Measurements from ENCODE around the gene KLHDC4.

DNA sequence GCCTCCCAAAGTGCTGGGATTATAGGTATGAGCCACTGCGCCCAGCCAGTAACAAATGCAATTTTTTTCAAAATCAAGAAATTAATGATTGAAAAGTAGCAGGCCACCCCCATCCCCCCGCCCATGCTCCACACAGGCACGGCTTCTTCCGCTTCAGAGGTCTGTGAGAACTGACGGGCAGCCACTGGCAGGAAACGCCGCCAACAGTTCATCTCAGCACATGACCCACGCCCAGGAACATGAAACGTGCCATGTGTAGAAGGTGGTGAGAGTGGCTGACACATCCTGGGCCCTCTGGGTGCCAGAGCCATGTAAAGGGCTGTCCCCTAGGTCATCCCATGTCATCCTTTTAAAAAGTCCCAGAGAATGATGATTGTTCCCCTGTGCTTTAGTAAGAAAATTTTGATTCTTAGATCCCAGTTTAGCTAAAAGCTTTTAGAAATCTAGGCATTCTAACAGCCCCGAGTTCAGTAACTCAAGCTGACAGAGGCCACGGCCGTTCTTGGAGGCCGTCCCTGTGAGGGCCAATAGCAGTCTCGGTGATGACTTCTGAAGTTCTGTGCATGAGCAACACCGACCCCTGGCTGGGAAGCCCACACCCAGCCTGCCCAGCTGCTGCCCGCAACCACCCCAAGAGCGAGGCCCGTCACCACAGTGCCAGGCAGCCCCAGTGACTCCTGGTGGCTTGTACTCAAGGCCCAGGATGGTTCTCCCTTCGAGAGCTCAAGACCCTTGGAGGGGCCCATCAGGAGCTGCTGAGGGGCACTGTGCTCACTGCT lies 52.1 kb downstream of the KLHDC4 start:
- TF ChIP-seq, protein P1, sequence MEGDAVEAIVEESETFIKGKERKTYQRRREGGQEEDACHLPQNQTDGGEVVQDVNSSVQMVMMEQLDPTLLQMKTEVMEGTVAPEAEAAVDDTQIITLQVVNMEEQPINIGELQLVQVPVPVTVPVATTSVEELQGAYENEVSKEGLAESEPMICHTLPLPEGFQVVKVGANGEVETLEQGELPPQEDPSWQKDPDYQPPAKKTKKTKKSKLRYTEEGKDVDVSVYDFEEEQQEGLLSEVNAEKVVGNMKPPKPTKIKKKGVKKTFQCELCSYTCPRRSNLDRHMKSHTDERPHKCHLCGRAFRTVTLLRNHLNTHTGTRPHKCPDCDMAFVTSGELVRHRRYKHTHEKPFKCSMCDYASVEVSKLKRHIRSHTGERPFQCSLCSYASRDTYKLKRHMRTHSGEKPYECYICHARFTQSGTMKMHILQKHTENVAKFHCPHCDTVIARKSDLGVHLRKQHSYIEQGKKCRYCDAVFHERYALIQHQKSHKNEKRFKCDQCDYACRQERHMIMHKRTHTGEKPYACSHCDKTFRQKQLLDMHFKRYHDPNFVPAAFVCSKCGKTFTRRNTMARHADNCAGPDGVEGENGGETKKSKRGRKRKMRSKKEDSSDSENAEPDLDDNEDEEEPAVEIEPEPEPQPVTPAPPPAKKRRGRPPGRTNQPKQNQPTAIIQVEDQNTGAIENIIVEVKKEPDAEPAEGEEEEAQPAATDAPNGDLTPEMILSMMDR (IDR thresholded peaks at IDR 0.05) = no peak
- TF ChIP-seq POLR2A (IDR thresholded peaks at IDR 0.05) = no peak

Measured in upper lobe of left lung (tissue), 4 donors.